ENCODE measurements around the gene IP6K1. TPM values are rescaled to one million over a fixed set of nuclear protein-coding genes. Genes with fewer than 3 reads are reported as not detected.

Gene IP6K1
- total RNA-seq, 1 donor from 2014 or later, result 46.7 TPM

- DNase-seq (ENCODE audit: low read depth, low spot score), result no peak
Observed at GRCh38 chr3:49724586-49724985, 61.8 kb downstream of the IP6K1 start.

GRCh38 chr3:49723628-49724551 is 62.5 kb downstream of the IP6K1 start, which contains the start of gene GMPPB:
Gene GMPPB, minus strand, starts transcription at chr3:49723951. Its CDS starts 225 bp downstream, at chr3:49723726.
- peak; percentile 89 for DNase-seq (ENCODE audit: low read depth, low spot score)

GRCh38 chr3:49723296-49723627 is 63.1 kb downstream of the IP6K1 start:
- no peak for DNase-seq (ENCODE audit: low read depth, low spot score)

- no peak for DNase-seq (ENCODE audit: low read depth, low spot score)
Observed at GRCh38 chr3:49722896-49723295, 63.4 kb downstream of the IP6K1 start.

- no peak for DNase-seq (ENCODE audit: low read depth, low spot score)
Observed at GRCh38 chr3:49721896-49722781, 64.2 kb downstream of the IP6K1 start.

- DNase-seq (ENCODE audit: low read depth, low spot score), result no peak
Observed at GRCh38 chr3:49721596-49721895, 64.8 kb downstream of the IP6K1 start.

- no peak for DNase-seq (ENCODE audit: low read depth, low spot score)
Observed at GRCh38 chr3:49720855-49721595, 65.3 kb downstream of the IP6K1 start.

GRCh38 chr3:49719214-49719884 is 67.0 kb downstream of the IP6K1 start, which contains the start of gene AMIGO3:
Gene AMIGO3, minus strand, starts transcription at chr3:49719684. Its CDS starts 219 bp downstream, at chr3:49719465.
- peak; percentile 72 for DNase-seq (ENCODE audit: low read depth, low spot score)

GRCh38 chr3:49718858-49719213 is 67.5 kb downstream of the IP6K1 start:
- DNase-seq (ENCODE audit: low read depth, low spot score), result no peak

GRCh38 chr3:49717959-49718857 is 68.1 kb downstream of the IP6K1 start:
- DNase-seq (ENCODE audit: low read depth, low spot score), result no peak

GRCh38 chr3:49717211-49717958 is 69.0 kb downstream of the IP6K1 start:
- no peak for DNase-seq (ENCODE audit: low read depth, low spot score)

- no peak for DNase-seq (ENCODE audit: low read depth, low spot score)
Observed at GRCh38 chr3:49716691-49717210, 69.6 kb downstream of the IP6K1 start.

GRCh38 chr3:49716169-49716568 is 70.2 kb downstream of the IP6K1 start:
- DNase-seq (ENCODE audit: low read depth, low spot score), result no peak

- DNase-seq (ENCODE audit: low read depth, low spot score), result no peak
Observed at GRCh38 chr3:49715611-49716121, 70.7 kb downstream of the IP6K1 start.

GRCh38 chr3:49714728-49715550 is 71.4 kb downstream of the IP6K1 start:
- DNase-seq (ENCODE audit: low read depth, low spot score), result no peak

- no peak for DNase-seq (ENCODE audit: low read depth, low spot score)
Observed at GRCh38 chr3:49713336-49714105, 72.8 kb downstream of the IP6K1 start.

GRCh38 chr3:49712631-49713317 is 73.6 kb downstream of the IP6K1 start:
- DNase-seq (ENCODE audit: low read depth, low spot score), result no peak

Data from pulmonary artery endothelial cell (primary cell).